ENCODE measurements around the gene DCHS2. TPM values are rescaled to one million over a fixed set of nuclear protein-coding genes. Genes with fewer than 3 reads are reported as not detected.

DCHS2 gene
- total RNA-seq, 4 donors from 2014 or later: 2.3 to 5.0 (median 3.2) TPM

GRCh38 chr4:154314248-154314647 lies 177.4 kb downstream of the DCHS2 start:
- Histone ChIP-seq H3K27me3 (no peaks in the 10 kb centered on the region), H3K27ac (no peak overlapping the region), H3K36me3 (no peaks in the 10 kb centered on the region), H3K4me1 (no peaks in the 10 kb centered on the region), H3K4me3 (no peak overlapping the region), H3K9me3 (peaks cover 0 to 5% (median 0%) of the 10 kb centered on the region in 3 donors)
- 21 to 24% methylated on average over 4 of the region's 4 CpGs for WGBS, 2 donors (ENCODE audit: low coverage in 1 of 2)
- TF ChIP-seq CTCF (IDR thresholded peaks at IDR 0.05) (peak in 3 of 4 experiments; percentile 25 to 47 (median 41)), POLR2AphosphoS5 (IDR thresholded peaks at IDR 0.05) (no peak)
- ATAC-seq: no peak

GRCh38 chr4:154313004-154313585 lies 178.5 kb downstream of the DCHS2 start:
- Histone ChIP-seq H3K9me3 (no peaks in the 10 kb centered on the region), H3K36me3 (no peaks in the 10 kb centered on the region), H3K4me3 (no peak overlapping the region), H3K27me3 (no peaks in the 10 kb centered on the region), H3K4me1 (no peaks in the 10 kb centered on the region), H3K27ac (no peak overlapping the region)
- ATAC-seq: no peak
- no peak for TF ChIP-seq POLR2A (IDR thresholded peaks at IDR 0.05)
- TF ChIP-seq CTCF (IDR thresholded peaks at IDR 0.05): no peak
- no peak for TF ChIP-seq EP300 (IDR thresholded peaks at IDR 0.05)
- no peak for TF ChIP-seq POLR2AphosphoS5 (IDR thresholded peaks at IDR 0.05)
- 70 to 73% methylated on average over 3 to 5 of the region's 5 CpGs for WGBS, 2 donors (ENCODE audit: low coverage in 1 of 2)

GRCh38 chr4:154312246-154312645 lies 179.4 kb downstream of the DCHS2 start:
- WGBS, 2 donors (ENCODE audit: low coverage in 1 of 2): 84 to 86% methylated on average over 5 to 6 of the region's 7 CpGs
- H3K4me3 ChIP-seq: no peak overlapping the region
- ATAC-seq: no peak

GRCh38 chr4:154310578-154310977 lies 181.0 kb downstream of the DCHS2 start:
- ATAC-seq: no peak
- TF ChIP-seq POLR2A (IDR thresholded peaks at IDR 0.05) (no peak), POLR2AphosphoS5 (IDR thresholded peaks at IDR 0.05) (no peak), CTCF (IDR thresholded peaks at IDR 0.05) (no peak), EP300 (IDR thresholded peaks at IDR 0.05) (no peak)

More at GRCh38 chr4:154312246-154312645, 179.4 kb downstream of the DCHS2 start:
- TF ChIP-seq POLR2A (IDR thresholded peaks at IDR 0.05): no peak
- Histone ChIP-seq H3K9me3 (no peaks in the 10 kb centered on the region), H3K4me1 (no peaks in the 10 kb centered on the region), H3K36me3 (no peaks in the 10 kb centered on the region), H3K27me3 (no peaks in the 10 kb centered on the region), H3K27ac (no peak overlapping the region)

GRCh38 chr4:154308207-154308606 lies 183.4 kb downstream of the DCHS2 start:
- WGBS, 2 donors (ENCODE audit: low coverage in 1 of 2): 86 to 100% methylated on average over 1 of the region's 1 CpG

More at GRCh38 chr4:154310578-154310977, 181.0 kb downstream of the DCHS2 start:
- Histone ChIP-seq H3K27me3 (no peaks in the 10 kb centered on the region), H3K36me3 (no peaks in the 10 kb centered on the region), H3K4me3 (no peak overlapping the region), H3K4me1 (no peaks in the 10 kb centered on the region), H3K27ac (no peak overlapping the region), H3K9me3 (no peaks in the 10 kb centered on the region)

More at GRCh38 chr4:154308207-154308606, 183.4 kb downstream of the DCHS2 start:
- TF ChIP-seq CTCF (IDR thresholded peaks at IDR 0.05) (no peak), POLR2AphosphoS5 (IDR thresholded peaks at IDR 0.05) (no peak), EP300 (IDR thresholded peaks at IDR 0.05) (no peak), POLR2A (IDR thresholded peaks at IDR 0.05) (no peak)
- Histone ChIP-seq H3K4me3 (no peak overlapping the region), H3K27me3 (no peaks in the 10 kb centered on the region), H3K4me1 (no peaks in the 10 kb centered on the region), H3K36me3 (no peaks in the 10 kb centered on the region), H3K27ac (no peak overlapping the region), H3K9me3 (no peaks in the 10 kb centered on the region)
- ATAC-seq: no peak
